ENCODE measurements around the gene FNIP2.
A peak's percentile ranks its signal among the peaks of the same experiment; 100 is the strongest.
"Not testable (repeated sequence)": the region's sequence is repeated elsewhere in the genome, so short reads cannot be mapped to it uniquely, and the experiment has no call there.

Gene FNIP2

GRCh38 chr4:158793021-158793420 lies 24.2 kb downstream of the FNIP2 start:
- no peak for DNase-seq
- no peaks in the 10 kb centered on the region for H3K36me3 Mint-ChIP-seq (ENCODE audit: low read depth)
- H3K27ac Mint-ChIP-seq, result no peak overlapping the region
- H3K4me3 Mint-ChIP-seq, result no peak overlapping the region
- peaks cover 12% of the 10 kb centered on the region for H3K4me1 Mint-ChIP-seq (ENCODE audit: low read depth)
- no peaks in the 10 kb centered on the region for H3K9me3 Mint-ChIP-seq
- H3K27me3 Mint-ChIP-seq, result no peaks in the 10 kb centered on the region

- H3K27me3 Mint-ChIP-seq; H3K4me3 Mint-ChIP-seq; DNase-seq; H3K36me3 Mint-ChIP-seq (ENCODE audit: low read depth); H3K27ac Mint-ChIP-seq; H3K9me3 Mint-ChIP-seq: not testable (repeated sequence)
- H3K4me1 Mint-ChIP-seq (ENCODE audit: low read depth), result peaks cover 11% of the 10 kb centered on the region
Observed at GRCh38 chr4:158793430-158793829, 24.6 kb downstream of the FNIP2 start.

GRCh38 chr4:158796370-158797140 lies 27.7 kb downstream of the FNIP2 start:
- DNase-seq, result no peak
- no peak overlapping the region for H3K4me3 Mint-ChIP-seq
- no peaks in the 10 kb centered on the region for H3K36me3 Mint-ChIP-seq (ENCODE audit: low read depth)
- H3K27me3 Mint-ChIP-seq, result no peaks in the 10 kb centered on the region
- no peak overlapping the region for H3K27ac Mint-ChIP-seq
- peaks cover 9% of the 10 kb centered on the region for H3K4me1 Mint-ChIP-seq (ENCODE audit: low read depth)
- no peaks in the 10 kb centered on the region for H3K9me3 Mint-ChIP-seq

- H3K27ac Mint-ChIP-seq, result no peak overlapping the region
- H3K4me3 Mint-ChIP-seq, result no peak overlapping the region
- peaks cover 14% of the 10 kb centered on the region for H3K4me1 Mint-ChIP-seq (ENCODE audit: low read depth)
- H3K36me3 Mint-ChIP-seq (ENCODE audit: low read depth), result no peaks in the 10 kb centered on the region
- H3K9me3 Mint-ChIP-seq, result no peaks in the 10 kb centered on the region
- no peaks in the 10 kb centered on the region for H3K27me3 Mint-ChIP-seq
- no peak for DNase-seq
Observed at GRCh38 chr4:158798062-158798461, 29.2 kb downstream of the FNIP2 start.

GRCh38 chr4:158799013-158799770 lies 30.4 kb downstream of the FNIP2 start:
- Mint-ChIP-seq H3K27ac (no peak overlapping the region), H3K27me3 (no peaks in the 10 kb centered on the region), H3K36me3 (ENCODE audit: low read depth) (no peaks in the 10 kb centered on the region), H3K9me3 (no peaks in the 10 kb centered on the region), H3K4me1 (ENCODE audit: low read depth) (peaks cover 17% of the 10 kb centered on the region), H3K4me3 (no peak overlapping the region)
- no peak for DNase-seq

GRCh38 chr4:158799856-158800255 lies 31.0 kb downstream of the FNIP2 start:
- H3K36me3 Mint-ChIP-seq (ENCODE audit: low read depth), result no peaks in the 10 kb centered on the region
- H3K9me3 Mint-ChIP-seq, result no peaks in the 10 kb centered on the region
- no peak overlapping the region for H3K4me3 Mint-ChIP-seq
- no peaks in the 10 kb centered on the region for H3K27me3 Mint-ChIP-seq
- DNase-seq, result no peak
- H3K27ac Mint-ChIP-seq, result no peak overlapping the region
- H3K4me1 Mint-ChIP-seq (ENCODE audit: low read depth), result peaks cover 17% of the 10 kb centered on the region

GRCh38 chr4:158801066-158801465 lies 32.2 kb downstream of the FNIP2 start:
- Mint-ChIP-seq H3K4me3 (no peak overlapping the region), H3K4me1 (ENCODE audit: low read depth) (peaks cover 16% of the 10 kb centered on the region), H3K9me3 (no peaks in the 10 kb centered on the region), H3K36me3 (ENCODE audit: low read depth) (no peaks in the 10 kb centered on the region), H3K27me3 (no peaks in the 10 kb centered on the region), H3K27ac (no peak overlapping the region)
- DNase-seq, result no peak

GRCh38 chr4:158801677-158802076 lies 32.9 kb downstream of the FNIP2 start:
- peaks cover 13% of the 10 kb centered on the region for H3K4me1 Mint-ChIP-seq (ENCODE audit: low read depth)
- H3K27ac Mint-ChIP-seq, result no peak overlapping the region
- H3K4me3 Mint-ChIP-seq, result no peak overlapping the region
- H3K36me3 Mint-ChIP-seq (ENCODE audit: low read depth), result no peaks in the 10 kb centered on the region
- H3K27me3 Mint-ChIP-seq, result no peaks in the 10 kb centered on the region
- H3K9me3 Mint-ChIP-seq, result no peaks in the 10 kb centered on the region
- DNase-seq, result no peak

- H3K9me3 Mint-ChIP-seq, result no peaks in the 10 kb centered on the region
- H3K4me1 Mint-ChIP-seq (ENCODE audit: low read depth), result peaks cover 13% of the 10 kb centered on the region
- no peaks in the 10 kb centered on the region for H3K27me3 Mint-ChIP-seq
- no peak overlapping the region for H3K4me3 Mint-ChIP-seq
- DNase-seq, result no peak
- no peaks in the 10 kb centered on the region for H3K36me3 Mint-ChIP-seq (ENCODE audit: low read depth)
- no peak overlapping the region for H3K27ac Mint-ChIP-seq
Observed at GRCh38 chr4:158802914-158803313, 34.1 kb downstream of the FNIP2 start.

GRCh38 chr4:158805635-158806471 lies 37.0 kb downstream of the FNIP2 start:
- Mint-ChIP-seq H3K27ac (no peak overlapping the region), H3K36me3 (ENCODE audit: low read depth) (no peaks in the 10 kb centered on the region), H3K4me3 (no peak overlapping the region), H3K4me1 (ENCODE audit: low read depth) (peaks cover 35% of the 10 kb centered on the region), H3K9me3 (no peaks in the 10 kb centered on the region), H3K27me3 (no peaks in the 10 kb centered on the region)
- DNase-seq, result no peak

- Mint-ChIP-seq H3K4me1 (ENCODE audit: low read depth) (peaks cover 50% of the 10 kb centered on the region), H3K9me3 (no peaks in the 10 kb centered on the region), H3K27me3 (no peaks in the 10 kb centered on the region), H3K36me3 (ENCODE audit: low read depth) (no peaks in the 10 kb centered on the region), H3K4me3 (no peak overlapping the region), H3K27ac (no peak overlapping the region)
- DNase-seq, result no peak
Observed at GRCh38 chr4:158807691-158808090, 38.9 kb downstream of the FNIP2 start.

GRCh38 chr4:158808399-158808798 lies 39.6 kb downstream of the FNIP2 start:
- Mint-ChIP-seq H3K36me3 (ENCODE audit: low read depth) (no peaks in the 10 kb centered on the region), H3K27ac (peak overlapping the region; percentile 23), H3K9me3 (no peaks in the 10 kb centered on the region), H3K4me1 (ENCODE audit: low read depth) (peaks cover 47% of the 10 kb centered on the region), H3K4me3 (no peak overlapping the region), H3K27me3 (no peaks in the 10 kb centered on the region)
- DNase-seq, result no peak

GRCh38 chr4:158809208-158809607 lies 40.4 kb downstream of the FNIP2 start:
- Mint-ChIP-seq H3K27ac (peak overlapping the region; percentile 87), H3K4me1 (ENCODE audit: low read depth) (peaks cover 48% of the 10 kb centered on the region)
- H3K36me3 Mint-ChIP-seq (ENCODE audit: low read depth); DNase-seq; H3K4me3 Mint-ChIP-seq; H3K9me3 Mint-ChIP-seq; H3K27me3 Mint-ChIP-seq: not testable (repeated sequence)

GRCh38 chr4:158809611-158810486 lies 41.0 kb downstream of the FNIP2 start:
- H3K27me3 Mint-ChIP-seq, result no peaks in the 10 kb centered on the region
- peak overlapping the region; percentile 53 for H3K4me3 Mint-ChIP-seq
- no peaks in the 10 kb centered on the region for H3K9me3 Mint-ChIP-seq
- no peak for DNase-seq
- H3K4me1 Mint-ChIP-seq (ENCODE audit: low read depth), result peaks cover 54% of the 10 kb centered on the region
- H3K36me3 Mint-ChIP-seq (ENCODE audit: low read depth), result no peaks in the 10 kb centered on the region
- peak overlapping the region; percentile 87 for H3K27ac Mint-ChIP-seq
